Prostate gland (tissue), 2 donors: ENCODE data around the gene SPNS3. TPM values are rescaled to one million over a fixed set of nuclear protein-coding genes. Genes with fewer than 3 reads are reported as not detected.

ENCODE experiments used
- DNase-seq: peaks from one replicate; pipeline ENCODE4 v3.0.0-alpha.2; 2019; ENCODE audit warnings: low spot score
- H3K27ac ChIP-seq, 2 donors: fragments of 200-600 bp; sonication (generic); 2 replicates each; pipeline ENCODE4 v1.5.1; 2017 to 2019
- H3K27me3 ChIP-seq: fragments of 200-600 bp; sonication (generic); replicated peaks from 2 replicates; pipeline ENCODE4 v1.5.1; 2019; ENCODE audit not compliant: insufficient read depth
- H3K36me3 ChIP-seq, 2 donors: fragments of 200-600 bp; sonication (generic); 1 replicate in 1 of 2; 2 replicates in 1 of 2; pipeline versions ENCODE4 v1.5.1 to v1.8.1; 2017 to 2019
- H3K4me1 ChIP-seq: fragments of 200-600 bp; sonication (generic); replicated peaks from 2 replicates; pipeline ENCODE4 v1.5.1; 2019
- H3K4me3 ChIP-seq, 2 donors: fragments of 200-600 bp; sonication (generic); 2 replicates each; pipeline ENCODE4 v1.5.1; 2017 to 2019
- H3K9me3 ChIP-seq: fragments of 200-600 bp; sonication (generic); 2 replicates; pipeline ENCODE4 v1.5.1; 2017
- POLR2A ChIP-seq: fragments of 450-650 bp; IDR thresholded peaks from one replicate; pipeline ENCODE4 v1.6.1; 2016; ENCODE audit warnings: antibody characterized with exemption, mild to moderate bottlenecking
- POLR2AphosphoS5 ChIP-seq: sonication (generic); formaldehyde crosslinking; IDR thresholded peaks from one replicate; pipeline ENCODE4 v1.6.1; 2017; ENCODE audit warnings: antibody characterized with exemption
- WGBS: methylation state at CpG from one replicate; pipeline ENCODE4 v1.1.5; 2018; 5-methylcytosine and 5-hydroxymethylcytosine counted together
- intact Hi-C: fragments of 100-400 bp; cut with DNase I; formaldehyde crosslinking; loops from one replicate; pipeline ENCODE4 v1.14.2; 2022
- total RNA-seq, 2 donors: library from RNA; depleted of rRNA; stranded (reverse); fragments of >200 nt; gene quantifications; one replicate each; pipeline ENCODE4 v1.1.0, GENCODE V29; 2016
- TF ChIP-seq, protein P1 (sequence below), 4 experiments: fragments of 200-600 bp in 2 of 4; fragments of 450-650 bp in 2 of 4; sonication (generic) in 2 of 4; IDR thresholded peaks; 1 replicate in 3 of 4; 2 replicates in 1 of 4; pipeline ENCODE4 v1.5.1; 2016 to 2019; ENCODE audit warnings: antibody characterized with exemption in 4 of 4, mild to moderate bottlenecking in 2 of 4, moderate library complexity in 2 of 4

The SPNS3 gene
- total RNA-seq, 2 donors from 2014 or later = 0.50 TPM; not detected in 1

DNA sequence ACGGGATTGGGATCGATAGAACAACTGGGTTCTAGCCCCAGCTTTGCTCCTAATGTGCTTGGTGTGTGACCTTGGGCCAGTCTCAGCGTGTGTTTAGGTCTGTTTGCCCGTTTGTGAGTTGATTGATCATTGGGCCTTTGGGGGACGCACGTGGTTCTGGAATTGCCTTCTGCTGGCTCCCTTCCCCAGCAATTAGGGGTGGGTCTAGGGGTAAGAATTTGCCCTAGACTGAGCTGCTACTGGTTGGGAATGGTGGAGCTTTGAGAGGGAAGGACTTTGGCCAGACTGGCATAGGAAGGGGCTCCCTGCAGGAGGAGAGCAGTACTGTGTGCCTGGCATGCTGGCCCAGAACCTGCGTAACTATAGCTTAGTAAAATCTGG lies 66.4 kb downstream of the SPNS3 start:
- no peak for DNase-seq
- intact Hi-C loops = no loop called here
- Histone ChIP-seq H3K27me3 (peaks cover 8% of the 10 kb centered on the region), H3K4me1 (peaks cover 3% of the 10 kb centered on the region), H3K27ac (no peak overlapping the region), H3K9me3 (no peaks in the 10 kb centered on the region), H3K4me3 (peak overlapping the region in 1 of 2 donors; percentile 33), H3K36me3 (no peaks in the 10 kb centered on the region)
- no peak for TF ChIP-seq POLR2A
- TF ChIP-seq, protein P1, sequence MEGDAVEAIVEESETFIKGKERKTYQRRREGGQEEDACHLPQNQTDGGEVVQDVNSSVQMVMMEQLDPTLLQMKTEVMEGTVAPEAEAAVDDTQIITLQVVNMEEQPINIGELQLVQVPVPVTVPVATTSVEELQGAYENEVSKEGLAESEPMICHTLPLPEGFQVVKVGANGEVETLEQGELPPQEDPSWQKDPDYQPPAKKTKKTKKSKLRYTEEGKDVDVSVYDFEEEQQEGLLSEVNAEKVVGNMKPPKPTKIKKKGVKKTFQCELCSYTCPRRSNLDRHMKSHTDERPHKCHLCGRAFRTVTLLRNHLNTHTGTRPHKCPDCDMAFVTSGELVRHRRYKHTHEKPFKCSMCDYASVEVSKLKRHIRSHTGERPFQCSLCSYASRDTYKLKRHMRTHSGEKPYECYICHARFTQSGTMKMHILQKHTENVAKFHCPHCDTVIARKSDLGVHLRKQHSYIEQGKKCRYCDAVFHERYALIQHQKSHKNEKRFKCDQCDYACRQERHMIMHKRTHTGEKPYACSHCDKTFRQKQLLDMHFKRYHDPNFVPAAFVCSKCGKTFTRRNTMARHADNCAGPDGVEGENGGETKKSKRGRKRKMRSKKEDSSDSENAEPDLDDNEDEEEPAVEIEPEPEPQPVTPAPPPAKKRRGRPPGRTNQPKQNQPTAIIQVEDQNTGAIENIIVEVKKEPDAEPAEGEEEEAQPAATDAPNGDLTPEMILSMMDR (IDR thresholded peaks at IDR 0.05) = no peak
- no peak for TF ChIP-seq POLR2AphosphoS5
- 35% methylated on average over 7 of the region's 7 CpGs for WGBS

DNA sequence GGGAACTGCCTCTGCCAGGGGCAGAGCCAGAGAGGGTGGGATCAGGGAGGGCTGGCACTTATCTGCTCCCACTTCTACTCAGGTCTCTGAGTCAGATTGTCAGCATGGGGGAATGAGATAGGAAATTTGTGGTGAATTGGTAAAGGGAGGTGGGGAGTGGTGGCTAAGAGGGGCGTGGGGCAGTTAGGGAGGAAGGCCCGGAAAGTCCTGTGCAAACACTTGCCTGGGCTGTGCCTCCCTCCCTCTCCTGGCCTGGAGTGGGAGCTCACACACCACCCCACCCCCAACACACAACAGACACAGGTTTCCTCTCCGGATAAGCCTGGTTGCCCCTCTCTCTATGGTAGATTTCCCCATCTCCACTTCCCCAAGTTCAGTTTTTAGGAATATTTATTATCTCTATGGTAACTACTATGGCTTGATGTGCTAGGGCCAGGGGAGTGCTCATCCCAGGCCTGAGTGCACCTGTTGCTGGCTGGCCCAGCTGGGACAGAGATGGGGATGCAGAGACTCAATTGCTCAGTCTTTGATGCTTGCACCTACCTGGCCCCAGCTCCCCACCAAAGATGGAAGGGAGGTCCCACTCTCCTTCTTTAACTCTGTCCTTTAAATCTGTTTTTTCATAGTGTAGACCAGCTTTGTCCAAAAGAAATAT lies 67.7 kb downstream of the SPNS3 start:
- H3K4me1 ChIP-seq = peaks cover 3% of the 10 kb centered on the region
- H3K9me3 ChIP-seq = no peaks in the 10 kb centered on the region
- no peak overlapping the region for H3K4me3 ChIP-seq
- 35% methylated on average over 3 of the region's 3 CpGs for WGBS
- DNase-seq = no peak
- no peak overlapping the region for H3K27ac ChIP-seq
- H3K36me3 ChIP-seq = no peaks in the 10 kb centered on the region
- intact Hi-C loops = no loop called here
- peaks cover 8% of the 10 kb centered on the region for H3K27me3 ChIP-seq
- TF ChIP-seq POLR2AphosphoS5 = no peak
- no peak for TF ChIP-seq POLR2A
- TF ChIP-seq, protein P1 (IDR thresholded peaks at IDR 0.05) = no peak

DNA sequence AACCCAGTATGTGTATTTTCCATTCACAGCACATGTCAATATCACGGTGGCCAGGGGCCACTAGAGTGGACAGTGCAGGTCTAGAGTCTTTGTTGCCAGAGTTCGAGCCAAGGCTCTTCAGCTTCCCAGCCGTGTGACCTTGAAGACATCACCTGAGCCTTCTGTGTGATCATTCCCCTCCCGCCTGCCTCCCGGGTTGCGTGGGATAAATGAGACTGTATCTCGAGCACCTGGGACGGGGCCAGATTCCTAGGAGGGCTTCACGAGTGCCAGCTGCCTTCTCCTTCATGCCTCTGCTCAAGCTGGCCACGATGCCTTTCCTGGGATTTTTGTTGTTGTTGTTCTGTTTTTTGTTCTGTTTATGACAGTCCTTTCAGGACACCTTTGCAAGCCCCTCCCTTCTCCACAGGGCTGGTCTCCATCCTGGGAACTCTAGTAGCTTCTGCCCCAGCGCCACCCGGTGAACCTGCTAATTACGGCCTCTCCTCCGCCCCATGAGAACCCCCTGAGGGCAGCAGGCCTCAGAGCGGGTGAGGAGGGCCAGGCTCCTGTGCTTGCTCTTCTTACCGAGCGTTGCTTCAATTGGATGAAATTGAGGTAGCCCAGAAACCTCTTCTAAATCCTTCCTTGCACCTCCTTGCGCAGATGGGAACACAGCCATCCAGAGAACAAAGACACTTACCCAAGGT lies 68.9 kb downstream of the SPNS3 start:
- Histone ChIP-seq H3K4me3 (no peak overlapping the region), H3K27me3 (peaks cover 8% of the 10 kb centered on the region), H3K36me3 (no peaks in the 10 kb centered on the region), H3K27ac (no peak overlapping the region), H3K4me1 (peaks cover 3% of the 10 kb centered on the region), H3K9me3 (no peaks in the 10 kb centered on the region)
- intact Hi-C loops = no loop called here
- DNase-seq = no peak
- 74% methylated on average over 18 of the region's 18 CpGs for WGBS
- TF ChIP-seq POLR2AphosphoS5 (no peak), POLR2A (no peak)
- TF ChIP-seq, protein P1 (IDR thresholded peaks at IDR 0.05) = no peak

DNA sequence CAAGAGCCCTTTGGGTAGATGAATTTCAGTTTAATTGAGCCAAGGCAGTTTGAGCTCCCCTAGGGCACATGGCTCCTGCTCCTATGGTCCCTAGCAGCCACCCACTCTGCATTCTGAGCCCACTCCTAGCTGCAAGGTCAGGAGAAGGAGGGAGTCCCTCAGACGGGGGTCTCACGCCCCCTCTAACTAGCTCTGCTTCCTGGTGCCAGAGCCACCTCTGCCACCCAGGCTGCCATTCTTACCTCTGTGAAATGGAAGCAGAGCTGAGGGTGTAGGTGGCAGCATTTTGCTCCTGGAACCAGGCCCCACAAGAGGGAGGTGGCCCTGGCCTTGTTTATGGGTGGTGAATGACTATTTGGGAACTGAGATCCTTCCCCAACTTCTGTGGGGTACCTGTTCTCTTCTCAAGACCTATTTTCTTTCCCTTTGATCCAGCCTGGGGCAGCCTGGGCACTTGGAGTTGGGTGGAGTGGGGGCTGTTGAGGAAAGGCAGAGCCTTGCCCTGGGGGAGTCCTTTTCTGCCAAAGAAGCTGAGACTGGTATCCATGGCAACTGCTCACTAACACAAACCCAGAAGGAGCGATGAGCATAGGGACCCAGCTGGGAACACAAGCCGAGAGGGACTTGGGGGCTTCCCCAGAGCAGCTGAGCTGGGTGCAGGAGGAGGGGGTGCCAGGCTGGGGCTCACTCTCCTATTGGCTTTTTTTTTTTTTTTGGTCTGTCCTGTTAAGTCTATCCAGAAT lies 69.7 kb downstream of the SPNS3 start:
- H3K4me1 ChIP-seq = peaks cover 3% of the 10 kb centered on the region
- intact Hi-C loops = no loop called here

More for the DNA sequence above, 69.7 kb downstream of the SPNS3 start:
- WGBS = 71% methylated on average over 4 of the region's 4 CpGs
- DNase-seq = no peak
- H3K27me3 ChIP-seq = peaks cover 8% of the 10 kb centered on the region
- H3K36me3 ChIP-seq = no peaks in the 10 kb centered on the region
- H3K27ac ChIP-seq = no peak overlapping the region
- TF ChIP-seq, protein P1 (IDR thresholded peaks at IDR 0.05) = no peak
- TF ChIP-seq POLR2AphosphoS5 (no peak), POLR2A (no peak)
- H3K9me3 ChIP-seq = no peaks in the 10 kb centered on the region
- H3K4me3 ChIP-seq = no peak overlapping the region
